Thoracic aorta (tissue), 2 donors: ENCODE measurements around the gene HIC1. TPM values are rescaled to one million over a fixed set of nuclear protein-coding genes. Genes with fewer than 3 reads are reported as not detected.

Source experiments
- ATAC-seq: fragments of 150-250 bp; one replicate; pipeline ENCODE4 v1.8.0; 2017; ENCODE audit warnings: low read depth; ENCODE audit not compliant: insufficient number of reproducible peaks, low FRiP score
- DNase-seq: peaks from one replicate; pipeline ENCODE4 v3.0.0-alpha.2; 2020; ENCODE audit warnings: low spot score
- H3K27ac ChIP-seq, 2 donors: fragments of 200-600 bp; sonication (generic); 1 replicate in 1 of 2; 2 replicates in 1 of 2; pipeline ENCODE4 v1.5.1; 2016; ENCODE audit warnings: mild to moderate bottlenecking in 2 of 2, moderate library complexity in 2 of 2
- H3K27me3 ChIP-seq: fragments of 200-600 bp; sonication (generic); replicated peaks from 2 replicates; pipeline ENCODE4 v1.6.0; 2016; ENCODE audit warnings: mild to moderate bottlenecking; ENCODE audit not compliant: insufficient read depth
- H3K36me3 ChIP-seq: fragments of 200-600 bp; sonication (generic); one replicate; pipeline ENCODE4 v1.5.1; 2016
- H3K4me1 ChIP-seq, 2 donors: fragments of 200-600 bp; sonication (generic); 1 replicate in 1 of 2; 2 replicates in 1 of 2; pipeline versions ENCODE4 v1.5.1 to v1.6.0; 2016; ENCODE audit warnings: low read depth in 2 of 2, mild to moderate bottlenecking in 1 of 2; ENCODE audit not compliant: control insufficient read depth in 1 of 2
- H3K4me3 ChIP-seq: fragments of 200-600 bp; sonication (generic); 2 replicates; pipeline ENCODE4 v1.5.1; 2016; ENCODE audit warnings: mild to moderate bottlenecking
- H3K9me3 ChIP-seq: fragments of 200-600 bp; sonication (generic); 2 replicates; pipeline ENCODE4 v1.5.1; 2016
- CTCF ChIP-seq: fragments of 200-600 bp; sonication (generic); IDR thresholded peaks from one replicate; pipeline ENCODE4 v1.5.1; 2019; ENCODE audit warnings: antibody characterized with exemption
- total RNA-seq, 2 donors: library from RNA; depleted of rRNA; stranded (reverse); fragments of >200 nt; gene quantifications; one replicate each; pipeline versions ENCODE4 v1.1.0 to v1.2.3, GENCODE V29; 2016

Gene HIC1
- total RNA-seq, 2 donors from 2014 or later = 38.3 to 53.9 TPM

GRCh38 chr17:2107506-2107905 is 52.6 kb downstream of the HIC1 start:
- no peaks in the 10 kb centered on the region for H3K36me3 ChIP-seq
- no peaks in the 10 kb centered on the region for H3K27me3 ChIP-seq
- ATAC-seq = no peak
- no peak for DNase-seq
- no peak for TF ChIP-seq CTCF
- H3K4me3 ChIP-seq = no peak overlapping the region
- peak overlapping the region; percentile 51 to 62 for H3K27ac ChIP-seq
- peaks cover 23 to 35% of the 10 kb centered on the region in 2 donors for H3K4me1 ChIP-seq
- H3K9me3 ChIP-seq = no peaks in the 10 kb centered on the region

- peak overlapping the region; percentile 51 to 62 for H3K27ac ChIP-seq
- DNase-seq (no peak), ATAC-seq (peak; percentile 46)
- H3K27me3 ChIP-seq = no peaks in the 10 kb centered on the region
- H3K9me3 ChIP-seq = no peaks in the 10 kb centered on the region
- no peaks in the 10 kb centered on the region for H3K36me3 ChIP-seq
- TF ChIP-seq CTCF = no peak
- peaks cover 23 to 35% of the 10 kb centered on the region in 2 donors for H3K4me1 ChIP-seq
- H3K4me3 ChIP-seq = no peak overlapping the region
Observed at GRCh38 chr17:2108170-2108569, 53.3 kb downstream of the HIC1 start.

GRCh38 chr17:2110436-2110835 is 55.5 kb downstream of the HIC1 start:
- no peak for TF ChIP-seq CTCF
- Histone ChIP-seq H3K9me3 (no peaks in the 10 kb centered on the region), H3K27me3 (no peaks in the 10 kb centered on the region), H3K36me3 (no peaks in the 10 kb centered on the region), H3K4me1 (peaks cover 23 to 30% of the 10 kb centered on the region in 2 donors), H3K27ac (no peak overlapping the region), H3K4me3 (no peak overlapping the region)
- DNase-seq (no peak), ATAC-seq (no peak)

GRCh38 chr17:2111691-2112090 is 56.8 kb downstream of the HIC1 start:
- Histone ChIP-seq H3K27ac (no peak overlapping the region), H3K4me3 (no peak overlapping the region), H3K27me3 (no peaks in the 10 kb centered on the region), H3K9me3 (no peaks in the 10 kb centered on the region), H3K36me3 (no peaks in the 10 kb centered on the region), H3K4me1 (peaks cover 14 to 19% of the 10 kb centered on the region in 2 donors)
- no peak for DNase-seq
- ATAC-seq = no peak
- no peak for TF ChIP-seq CTCF

Other genes with a start within 250 kb of the HIC1 start
- gene SMYD4, start 225.2 kb upstream of the HIC1 start, total RNA-seq = 10 to 100 TPM; 12.6 to 13.3 TPM
- 10 to 100 TPM; 15.4 to 40.0 TPM for gene RPA1, start 225.1 kb upstream of the HIC1 start, total RNA-seq
- 1 to 10 TPM; 5.4 to 8.0 TPM for gene RTN4RL1, start 29.8 kb upstream of the HIC1 start, total RNA-seq
- gene DPH1, start 24.9 kb upstream of the HIC1 start, total RNA-seq = 10 to 100 TPM; 46.0 to 61.1 TPM
- gene OVCA2, start 13.1 kb upstream of the HIC1 start, total RNA-seq = 10 to 100 TPM; 44.1 to 46.6 TPM
- gene SMG6, start 248.7 kb downstream of the HIC1 start, total RNA-seq = 10 to 100 TPM; 33.2 to 82.9 TPM
- 10 to 100 TPM; 10.5 to 20.8 TPM for gene SRR, start 248.8 kb downstream of the HIC1 start, total RNA-seq